RWPE1 (cell line): ENCODE data around the gene PTDSS2.
"Not testable (repeated sequence)": the region's sequence is repeated elsewhere in the genome, so short reads cannot be mapped to it uniquely, and the experiment has no call there.

ENCODE experiments used
- CTCF ChIA-PET: fragments of 350-600 bp; sonication (Branson Sonifier 250); formaldehyde crosslinking; extraction: SDS; loops from one replicate; lab custom pipeline; 2021; lab: Yijun Ruan, JAX
- POLR2A ChIA-PET: fragments of 400-600 bp; formaldehyde crosslinking; extraction: SDS; loops from one replicate; lab custom pipeline; 2020; ENCODE audit warnings: antibody characterized with exemption; ENCODE audit not compliant: low non-redundant PET; lab: Yijun Ruan, JAX
- DNase-seq: peaks from one replicate; pipeline ENCODE4 v3.0.0; 2012; ENCODE audit warnings: low spot score
- H3K27ac ChIP-seq: fragments of 450-650 bp; 2 replicates; pipeline ENCODE4 v1.5.1; 2017
- CTCF ChIP-seq: fragments of 450-650 bp; conservative IDR thresholded peaks from 2 replicates; pipeline ENCODE4 v1.5.1; 2017; ENCODE audit warnings: low read depth, mild to moderate bottlenecking

The PTDSS2 gene

DNA sequence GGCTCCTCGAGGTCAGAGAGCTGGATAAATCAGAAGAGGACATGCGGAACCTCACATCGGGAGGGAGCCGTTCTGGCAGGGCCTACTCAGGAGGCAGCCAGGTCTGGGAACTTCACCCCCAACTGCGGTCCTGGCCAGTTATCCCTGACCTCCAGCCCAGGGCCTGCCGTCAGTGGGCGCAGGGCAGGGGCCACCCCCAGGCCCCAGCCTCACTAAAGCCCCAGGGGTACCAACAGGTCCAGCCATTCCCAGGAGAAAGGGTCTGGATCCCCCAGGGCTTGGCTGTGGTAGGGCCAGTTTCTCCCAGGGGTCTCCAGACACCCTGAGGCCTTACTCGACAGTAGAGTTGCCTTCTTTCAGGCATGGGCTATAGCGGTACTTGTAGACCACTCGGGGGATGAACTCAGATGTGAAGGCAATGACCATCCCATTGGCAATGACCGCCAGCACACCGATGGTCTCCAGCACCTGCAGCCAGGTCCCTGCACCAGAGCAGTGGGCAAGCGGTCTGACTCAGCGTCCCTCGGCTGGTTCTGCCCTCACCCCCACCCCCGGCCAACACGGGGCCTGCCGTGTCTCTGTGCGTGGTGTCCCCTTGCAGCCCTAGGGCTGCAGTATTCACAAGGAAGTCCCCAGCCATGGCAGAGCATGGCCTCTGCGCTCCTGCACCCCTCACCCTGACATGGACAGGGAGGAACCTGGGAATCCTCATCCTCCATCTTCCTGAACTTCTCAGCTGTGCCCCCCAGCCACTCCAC, 30.7 kb upstream of the PTDSS2 start:
- no peak overlapping the region for H3K27ac ChIP-seq
- CTCF ChIA-PET = no interaction called here
- POLR2A ChIA-PET = no interaction called here
- TF ChIP-seq CTCF = no peak
- no peak for DNase-seq

DNA sequence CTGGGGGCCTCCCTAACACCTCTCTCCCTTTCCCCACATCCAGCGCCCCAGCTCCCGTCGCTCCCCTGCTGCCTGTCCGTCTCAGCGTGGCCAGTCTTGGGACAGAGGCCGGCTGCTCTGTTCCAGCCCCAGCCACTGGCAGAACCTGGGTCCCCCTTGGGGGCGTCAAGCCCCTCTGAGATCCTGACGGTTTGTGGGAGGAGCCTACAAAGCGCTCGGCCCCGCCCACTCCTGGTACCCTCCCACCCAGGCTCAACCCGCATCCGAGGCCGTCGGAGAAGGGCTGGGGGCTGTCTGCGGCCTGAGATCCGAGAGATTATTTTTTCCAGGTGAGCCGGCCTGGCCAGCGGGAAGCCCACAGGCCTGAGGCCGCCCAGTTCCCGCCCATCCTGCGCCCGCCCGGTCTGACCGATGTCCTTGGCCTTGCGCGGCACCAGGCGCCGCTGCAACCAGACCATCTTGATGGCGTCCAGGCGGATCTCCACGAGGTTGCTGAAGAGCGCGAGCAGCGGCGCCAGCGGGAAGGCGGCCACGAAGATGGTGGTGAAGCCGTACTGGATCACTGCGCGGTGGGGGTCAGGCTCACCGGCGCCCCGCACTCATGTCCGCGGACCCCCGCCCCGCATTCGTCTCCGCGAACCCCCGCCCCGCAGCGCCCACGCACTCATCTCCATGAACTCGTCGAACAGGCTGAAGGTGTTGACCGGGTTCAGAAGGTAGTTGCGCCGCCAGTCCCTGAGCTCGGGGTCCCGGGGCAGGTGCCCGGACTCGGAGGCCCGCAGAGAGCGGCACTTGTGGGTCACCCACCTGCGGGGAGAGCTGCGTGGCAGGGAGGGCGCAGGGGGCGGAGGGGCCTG, 29.8 kb upstream of the PTDSS2 start:
- no peak for DNase-seq
- TF ChIP-seq CTCF = no peak
- CTCF ChIA-PET = no interaction called here
- POLR2A ChIA-PET = no interaction called here
- H3K27ac ChIP-seq = no peak overlapping the region

- POLR2A ChIA-PET = no interaction called here
- H3K27ac ChIP-seq = no peak overlapping the region
- no peak for TF ChIP-seq CTCF
- CTCF ChIA-PET = no interaction called here
- no peak for DNase-seq
These were observed 29.2 kb upstream of the PTDSS2 start for GRCh38 chr11:420911-421321.

DNA sequence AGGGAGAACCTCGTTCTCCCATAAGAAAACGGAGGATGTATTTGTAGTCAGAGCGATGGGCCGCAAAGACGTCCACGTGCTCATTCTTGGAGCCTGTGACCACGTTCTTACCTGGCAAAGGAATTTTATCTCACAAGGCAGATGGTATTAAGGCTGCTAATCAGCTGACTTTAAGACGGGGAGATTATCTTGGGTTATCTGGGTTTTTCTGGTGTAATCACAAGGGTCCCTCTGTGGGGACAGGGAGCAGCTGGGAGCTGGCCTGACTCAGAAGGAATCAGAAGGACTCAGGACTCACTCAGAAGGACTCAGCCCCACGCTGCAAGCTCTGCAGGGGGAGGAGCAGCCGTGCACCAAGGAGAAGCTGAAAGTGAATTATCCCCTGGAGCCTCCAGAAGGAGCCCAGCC, 27.8 kb upstream of the PTDSS2 start:
- ChIA-PET POLR2A (interaction anchor here (0.5 to 0.6 kb wide), 2 partner anchors 14 to 259 kb away, joined by 3 read pairs; no protein-coding TSS in a partner anchor), CTCF (interaction anchor here (0.8 kb wide), 1 partner anchor 44 kb away, joined by 3 read pairs; no protein-coding TSS in a partner anchor)
- no peak for DNase-seq
- TF ChIP-seq CTCF = no peak
- no peak overlapping the region for H3K27ac ChIP-seq

DNA sequence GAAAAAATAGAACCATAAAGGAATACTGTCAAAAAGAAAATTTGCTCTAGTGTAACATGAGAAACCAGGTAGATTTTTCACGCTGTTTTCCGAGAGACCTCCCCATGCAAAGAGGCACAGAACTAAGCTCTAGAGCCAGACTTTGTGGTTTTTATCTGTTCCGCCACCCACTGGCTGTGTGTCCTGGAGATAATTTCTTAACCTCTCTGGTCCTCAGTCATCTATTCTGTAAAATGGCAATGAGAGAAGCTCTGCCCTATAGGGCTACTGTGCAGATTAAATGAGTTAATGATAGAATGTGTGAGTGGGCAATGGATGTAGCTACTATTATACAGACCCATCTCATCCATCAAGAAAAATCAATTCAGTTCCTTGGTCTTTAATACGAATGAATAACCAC, 25.8 kb upstream of the PTDSS2 start:
- POLR2A ChIA-PET = no interaction called here
- no peak for TF ChIP-seq CTCF
- H3K27ac ChIP-seq = no peak overlapping the region
- CTCF ChIA-PET = interaction anchor here (0.9 kb wide), 1 partner anchor 24 kb away, joined by 9 read pairs; no protein-coding TSS in a partner anchor
- no peak for DNase-seq

GRCh38 chr11:424766-425165, 25.3 kb upstream of the PTDSS2 start:
- DNase-seq, POLR2A ChIA-PET, H3K27ac ChIP-seq: not testable (repeated sequence)
- CTCF ChIA-PET = interaction anchor here (0.5 to 0.9 kb wide), 2 partner anchors 24 to 35 kb away, joined by 3 to 9 read pairs; no protein-coding TSS in a partner anchor
